Right atrium auricular region (tissue), 2 donors: ENCODE measurements around the gene RNF146. TPM values are rescaled to one million over a fixed set of nuclear protein-coding genes. Genes with fewer than 3 reads are reported as not detected.
A peak's percentile ranks its signal among the peaks of the same experiment; 100 is the strongest.
"Not testable (repeated sequence)": the region's sequence is repeated elsewhere in the genome, so short reads cannot be mapped to it uniquely, and the experiment has no call there.

Experiments used
- DNase-seq: peaks from one replicate; pipeline ENCODE4 v3.0.0-alpha.2; 2019; ENCODE audit warnings: low spot score
- H3K27ac ChIP-seq, 2 donors: fragments of 200-600 bp; sonication (generic); 1 replicate in 1 of 2; 2 replicates in 1 of 2; pipeline ENCODE4 v1.5.1; 2016 to 2019
- H3K27me3 ChIP-seq, 2 donors: fragments of 200-600 bp; sonication (generic); one replicate each; pipeline versions ENCODE4 v1.5.1 to v1.6.0; 2017 to 2019
- H3K36me3 ChIP-seq: fragments of 200-600 bp; sonication (generic); one replicate; pipeline ENCODE4 v1.5.1; 2016
- H3K4me1 ChIP-seq, 2 donors: fragments of 200-600 bp; sonication (generic); one replicate each; pipeline versions ENCODE4 v1.5.1 to v1.6.0; 2017 to 2019
- H3K4me3 ChIP-seq, 2 donors: fragments of 200-600 bp; sonication (generic); 1 replicate in 1 of 2; 2 replicates in 1 of 2; pipeline ENCODE4 v1.5.1; 2017 to 2019; ENCODE audit warnings: mild to moderate bottlenecking in 1 of 2, moderate library complexity in 1 of 2
- H3K9me3 ChIP-seq, 2 donors: fragments of 200-600 bp; sonication (generic); one replicate each; pipeline ENCODE4 v1.5.1; 2019
- total RNA-seq, 2 donors: library from RNA; depleted of rRNA; stranded (reverse); fragments of >200 nt; gene quantifications; one replicate each; pipeline ENCODE4 v1.1.0, GENCODE V29; 2016
- TF ChIP-seq, protein P1 (sequence below), 2 donors: fragments of 200-600 bp; sonication (generic); IDR thresholded peaks; one replicate each; pipeline ENCODE4 v1.5.1; 2019; ENCODE audit warnings: antibody characterized with exemption in 2 of 2

The RNF146 gene, protein sequence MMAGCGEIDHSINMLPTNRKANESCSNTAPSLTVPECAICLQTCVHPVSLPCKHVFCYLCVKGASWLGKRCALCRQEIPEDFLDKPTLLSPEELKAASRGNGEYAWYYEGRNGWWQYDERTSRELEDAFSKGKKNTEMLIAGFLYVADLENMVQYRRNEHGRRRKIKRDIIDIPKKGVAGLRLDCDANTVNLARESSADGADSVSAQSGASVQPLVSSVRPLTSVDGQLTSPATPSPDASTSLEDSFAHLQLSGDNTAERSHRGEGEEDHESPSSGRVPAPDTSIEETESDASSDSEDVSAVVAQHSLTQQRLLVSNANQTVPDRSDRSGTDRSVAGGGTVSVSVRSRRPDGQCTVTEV
- 10 to 100 TPM; 41.3 to 44.8 TPM for total RNA-seq

DNA sequence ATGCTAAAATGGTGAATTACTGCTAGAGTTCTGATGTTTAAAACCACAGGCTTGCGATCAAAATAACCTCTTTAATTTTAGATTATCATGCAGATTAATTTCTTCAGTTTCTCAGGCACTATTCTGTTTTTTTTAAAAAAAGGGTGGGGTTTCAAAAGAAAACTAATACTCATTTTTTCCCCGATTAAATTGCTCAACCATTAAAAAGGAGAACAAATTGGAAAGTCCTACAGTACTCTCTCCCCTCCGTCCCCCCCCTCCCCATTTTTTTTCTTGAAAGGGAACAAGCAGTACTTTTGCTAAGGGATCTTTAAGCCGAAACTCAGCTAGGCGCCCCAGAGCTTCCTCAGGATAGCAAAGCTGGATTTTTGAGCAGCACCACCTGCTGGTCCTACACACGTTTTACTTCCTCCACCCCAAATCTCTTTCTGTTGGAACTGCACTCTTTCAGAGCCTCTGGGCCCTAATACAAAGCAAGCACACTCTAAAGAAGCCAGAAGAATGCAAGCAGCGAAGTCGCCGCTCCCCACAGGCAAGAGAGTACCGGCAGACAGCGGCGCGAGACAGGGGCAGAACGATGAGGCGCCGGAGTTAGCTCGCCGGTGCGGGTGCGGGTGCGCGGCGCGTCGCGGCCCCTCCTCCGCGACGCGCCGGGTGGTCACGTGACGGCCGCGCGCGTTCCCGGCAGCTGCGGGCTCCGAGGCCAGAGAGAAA, at the start of gene RNF146:
TSS of gene RNF146 (plus strand) at position 687 of the 714 bp plus-strand sequence. CDS start 13,475 bp downstream, outside the sequence.
- peak; percentile 88 for DNase-seq
- TF ChIP-seq, protein P1, sequence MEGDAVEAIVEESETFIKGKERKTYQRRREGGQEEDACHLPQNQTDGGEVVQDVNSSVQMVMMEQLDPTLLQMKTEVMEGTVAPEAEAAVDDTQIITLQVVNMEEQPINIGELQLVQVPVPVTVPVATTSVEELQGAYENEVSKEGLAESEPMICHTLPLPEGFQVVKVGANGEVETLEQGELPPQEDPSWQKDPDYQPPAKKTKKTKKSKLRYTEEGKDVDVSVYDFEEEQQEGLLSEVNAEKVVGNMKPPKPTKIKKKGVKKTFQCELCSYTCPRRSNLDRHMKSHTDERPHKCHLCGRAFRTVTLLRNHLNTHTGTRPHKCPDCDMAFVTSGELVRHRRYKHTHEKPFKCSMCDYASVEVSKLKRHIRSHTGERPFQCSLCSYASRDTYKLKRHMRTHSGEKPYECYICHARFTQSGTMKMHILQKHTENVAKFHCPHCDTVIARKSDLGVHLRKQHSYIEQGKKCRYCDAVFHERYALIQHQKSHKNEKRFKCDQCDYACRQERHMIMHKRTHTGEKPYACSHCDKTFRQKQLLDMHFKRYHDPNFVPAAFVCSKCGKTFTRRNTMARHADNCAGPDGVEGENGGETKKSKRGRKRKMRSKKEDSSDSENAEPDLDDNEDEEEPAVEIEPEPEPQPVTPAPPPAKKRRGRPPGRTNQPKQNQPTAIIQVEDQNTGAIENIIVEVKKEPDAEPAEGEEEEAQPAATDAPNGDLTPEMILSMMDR (IDR thresholded peaks at IDR 0.05), result peak; percentile 66 to 90
- Histone ChIP-seq H3K9me3 (no peaks in the 10 kb centered on the region), H3K27me3 (no peaks in the 10 kb centered on the region), H3K4me3 (peak within 1 kb of the TSS; percentile 84 to 96), H3K27ac (peak within 1 kb of the TSS; percentile 99 to 100), H3K4me1 (peaks cover 0 to 21% of the 10 kb centered on the region in 2 donors), H3K36me3 (no peaks in the 10 kb centered on the region)

DNA sequence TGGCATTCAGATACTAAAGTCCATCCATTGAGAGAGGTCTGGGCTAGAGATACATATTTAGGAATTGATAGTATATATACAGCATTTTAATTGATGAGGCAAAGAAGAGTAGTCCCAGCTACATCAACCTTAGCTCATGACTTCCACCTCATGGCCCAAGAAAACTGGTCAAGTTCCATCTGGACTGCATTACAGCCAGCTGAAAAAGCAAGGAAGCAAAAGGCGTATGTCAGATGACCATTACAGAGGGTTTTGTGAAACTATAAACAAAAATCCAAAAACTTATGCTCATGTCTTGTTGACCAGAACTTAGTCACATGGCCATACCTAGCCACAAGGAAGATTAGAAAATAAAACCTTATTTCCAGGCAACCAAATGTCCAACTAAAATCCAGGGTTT, 46.8 kb upstream of the RNF146 start:
- Histone ChIP-seq H3K27ac (no peak overlapping the region), H3K4me3 (no peak overlapping the region), H3K9me3 (no peaks in the 10 kb centered on the region), H3K27me3 (no peaks in the 10 kb centered on the region), H3K4me1 (no peaks in the 10 kb centered on the region), H3K36me3 (no peaks in the 10 kb centered on the region)
- DNase-seq, result no peak
- TF ChIP-seq, protein P1 (IDR thresholded peaks at IDR 0.05), result no peak

DNA sequence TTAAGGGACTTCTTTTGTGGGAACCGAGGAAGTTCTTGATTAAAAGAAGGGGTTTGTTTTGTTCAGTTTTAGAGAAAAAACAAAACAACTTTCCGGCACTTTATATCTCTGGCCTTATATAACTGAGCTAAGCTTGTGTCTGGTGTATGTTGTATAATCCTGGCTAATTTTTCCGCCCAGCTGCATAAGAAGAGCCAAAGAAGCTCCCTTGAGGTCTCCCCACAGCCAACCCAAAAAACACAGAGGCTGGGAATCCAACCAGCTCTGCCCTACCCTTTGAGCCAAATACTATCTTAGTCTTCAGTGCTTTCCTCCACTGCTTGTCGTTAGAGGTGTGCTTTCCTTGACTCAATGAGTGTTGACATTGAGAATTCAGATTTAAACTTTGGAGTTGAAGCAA, 45.5 kb upstream of the RNF146 start:
- Histone ChIP-seq H3K4me1 (no peaks in the 10 kb centered on the region), H3K9me3 (no peaks in the 10 kb centered on the region), H3K27me3 (no peaks in the 10 kb centered on the region), H3K4me3 (no peak overlapping the region), H3K27ac (no peak overlapping the region), H3K36me3 (no peaks in the 10 kb centered on the region)
- TF ChIP-seq, protein P1 (IDR thresholded peaks at IDR 0.05), result no peak
- DNase-seq, result no peak

DNA sequence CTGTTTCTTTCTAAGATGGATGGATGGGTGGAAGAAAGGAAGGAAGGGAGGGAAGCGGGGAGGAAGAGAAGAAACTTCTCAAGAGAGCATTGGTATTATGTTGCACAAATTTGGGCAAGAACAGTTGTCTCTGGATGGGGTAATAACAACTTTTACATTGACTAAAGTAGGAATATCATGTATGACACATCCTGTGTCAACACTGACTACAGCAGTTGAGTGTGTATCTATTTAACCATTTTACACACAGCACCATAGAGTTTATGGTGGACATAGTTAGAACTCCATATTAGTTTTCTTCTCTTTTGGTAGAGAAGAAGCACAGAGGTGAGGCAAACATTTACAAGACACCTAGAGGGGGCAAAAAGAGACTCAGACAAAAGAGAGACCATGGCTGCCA, 44.2 kb upstream of the RNF146 start:
- no peak overlapping the region for H3K27ac ChIP-seq
- DNase-seq, result no peak
- H3K9me3 ChIP-seq, result no peaks in the 10 kb centered on the region
- no peaks in the 10 kb centered on the region for H3K36me3 ChIP-seq
- H3K4me1 ChIP-seq, result no peaks in the 10 kb centered on the region
- no peak overlapping the region for H3K4me3 ChIP-seq
- TF ChIP-seq, protein P1 (IDR thresholded peaks at IDR 0.05), result no peak
- H3K27me3 ChIP-seq, result no peaks in the 10 kb centered on the region

DNA sequence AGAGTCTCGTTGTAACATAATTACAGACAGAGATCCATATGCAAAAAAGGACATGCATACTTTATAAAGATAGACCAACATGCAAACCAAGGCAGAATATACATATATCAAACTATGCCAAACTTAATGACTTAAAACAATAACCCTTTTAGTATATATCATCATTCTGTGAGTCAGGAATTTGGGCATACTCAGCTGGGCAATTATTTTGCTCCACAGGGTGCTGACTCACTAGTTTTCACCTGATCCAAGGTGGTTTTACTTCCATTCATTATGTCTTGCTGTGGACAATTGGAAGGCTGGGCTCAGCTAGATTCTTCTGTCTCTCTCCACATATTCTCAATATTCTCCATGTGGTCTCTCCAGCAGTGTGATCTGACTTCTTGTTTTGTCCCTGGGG, 41.2 kb upstream of the RNF146 start:
- no peaks in the 10 kb centered on the region for H3K27me3 ChIP-seq
- H3K36me3 ChIP-seq, result no peaks in the 10 kb centered on the region
- H3K4me3 ChIP-seq, result no peak overlapping the region
- H3K27ac ChIP-seq, result no peak overlapping the region
- no peak for DNase-seq
- TF ChIP-seq, protein P1 (IDR thresholded peaks at IDR 0.05), result no peak
- H3K4me1 ChIP-seq, result no peaks in the 10 kb centered on the region
- peaks cover 0 to 6% of the 10 kb centered on the region in 2 donors for H3K9me3 ChIP-seq

DNA sequence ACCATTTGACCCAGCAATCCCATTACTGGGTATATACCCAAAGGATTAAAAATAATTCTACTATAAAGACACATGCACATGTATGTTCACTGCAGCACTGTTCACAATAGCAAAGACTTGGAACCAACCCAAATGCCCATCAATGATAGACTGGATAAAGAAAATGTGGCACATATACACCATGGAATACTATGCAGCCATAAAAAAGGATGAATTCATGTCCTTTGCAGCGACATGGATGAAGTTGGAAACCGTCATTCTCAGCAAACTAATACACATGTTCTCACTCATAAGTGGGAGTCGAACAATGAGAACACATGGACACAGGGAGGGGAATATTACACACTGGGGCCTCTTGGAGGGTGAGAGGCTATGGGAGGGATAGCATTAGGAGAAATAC, 32.8 kb upstream of the RNF146 start:
- H3K9me3 ChIP-seq, result peaks cover 0 to 31% of the 10 kb centered on the region in 2 donors
- H3K36me3 ChIP-seq, H3K27ac ChIP-seq: not testable (repeated sequence)

More for the DNA sequence above, 32.8 kb upstream of the RNF146 start:
- H3K27me3 ChIP-seq, H3K4me3 ChIP-seq, H3K4me1 ChIP-seq, DNase-seq: not testable (repeated sequence)
